Kidney epithelial cell (primary cell): Measurements from ENCODE around the gene ARHGAP24. TPM values are rescaled to one million over a fixed set of nuclear protein-coding genes. Genes with fewer than 3 reads are reported as not detected.

Experiments
- DNase-seq: peaks from one replicate; pipeline ENCODE4 v3.0.0-alpha.2; 2010; ENCODE audit warnings: low read depth
- H3K27me3 ChIP-seq: 2 replicates; pipeline ENCODE4 v1.6.0; 2011; ENCODE audit warnings: low read length; ENCODE audit not compliant: control insufficient read depth, insufficient read depth
- H3K36me3 ChIP-seq: 2 replicates; pipeline ENCODE4 v1.5.1; 2011; ENCODE audit warnings: low read length; ENCODE audit not compliant: control insufficient read depth, insufficient read depth
- H3K4me3 ChIP-seq: 2 replicates; pipeline ENCODE4 v1.5.1; 2011; ENCODE audit warnings: low read depth, mild to moderate bottlenecking, control low read depth, low read length
- total RNA-seq: library from RNA; depleted of rRNA; stranded (reverse); fragments of >200 nt; gene quantifications from 2 replicates; pipeline ENCODE4 v1.2.3, GENCODE V29; 2015
- TF ChIP-seq, protein P1 (sequence below): IDR thresholded peaks from 2 replicates; pipeline ENCODE4 v1.5.1; 2011; ENCODE audit warnings: mild to moderate bottlenecking, moderate library complexity, low read length, control low read depth, inconsistent platforms; ENCODE audit not compliant: insufficient read depth, poor library complexity, severe bottlenecking

The ARHGAP24 gene
- total RNA-seq, 1 donor from 2014 or later = 9.6 TPM

DNA sequence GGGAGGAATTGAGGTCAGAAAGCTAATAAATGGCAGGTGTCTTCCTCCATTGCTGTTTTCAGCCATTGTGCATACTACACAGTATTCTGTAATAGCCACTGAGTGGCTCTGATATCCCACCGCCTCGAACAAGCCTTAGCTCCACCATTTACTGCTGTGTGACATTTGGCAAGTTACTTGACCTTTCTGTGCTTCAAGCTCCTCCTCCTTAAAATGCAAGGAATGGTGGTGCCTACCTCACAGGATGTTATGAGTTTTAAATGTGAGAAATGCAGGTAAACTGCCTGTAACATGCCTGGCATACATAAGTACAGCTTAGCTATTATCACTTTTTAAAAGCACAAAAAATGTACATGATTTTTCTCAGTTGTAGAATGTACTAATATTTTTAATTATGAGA is 464.0 kb downstream of the ARHGAP24 start:
- Histone ChIP-seq H3K4me3 (no peak overlapping the region), H3K27me3 (no peaks in the 10 kb centered on the region), H3K36me3 (no peaks in the 10 kb centered on the region)
- TF ChIP-seq, protein P1, sequence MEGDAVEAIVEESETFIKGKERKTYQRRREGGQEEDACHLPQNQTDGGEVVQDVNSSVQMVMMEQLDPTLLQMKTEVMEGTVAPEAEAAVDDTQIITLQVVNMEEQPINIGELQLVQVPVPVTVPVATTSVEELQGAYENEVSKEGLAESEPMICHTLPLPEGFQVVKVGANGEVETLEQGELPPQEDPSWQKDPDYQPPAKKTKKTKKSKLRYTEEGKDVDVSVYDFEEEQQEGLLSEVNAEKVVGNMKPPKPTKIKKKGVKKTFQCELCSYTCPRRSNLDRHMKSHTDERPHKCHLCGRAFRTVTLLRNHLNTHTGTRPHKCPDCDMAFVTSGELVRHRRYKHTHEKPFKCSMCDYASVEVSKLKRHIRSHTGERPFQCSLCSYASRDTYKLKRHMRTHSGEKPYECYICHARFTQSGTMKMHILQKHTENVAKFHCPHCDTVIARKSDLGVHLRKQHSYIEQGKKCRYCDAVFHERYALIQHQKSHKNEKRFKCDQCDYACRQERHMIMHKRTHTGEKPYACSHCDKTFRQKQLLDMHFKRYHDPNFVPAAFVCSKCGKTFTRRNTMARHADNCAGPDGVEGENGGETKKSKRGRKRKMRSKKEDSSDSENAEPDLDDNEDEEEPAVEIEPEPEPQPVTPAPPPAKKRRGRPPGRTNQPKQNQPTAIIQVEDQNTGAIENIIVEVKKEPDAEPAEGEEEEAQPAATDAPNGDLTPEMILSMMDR = no peak
- no peak for DNase-seq

DNA sequence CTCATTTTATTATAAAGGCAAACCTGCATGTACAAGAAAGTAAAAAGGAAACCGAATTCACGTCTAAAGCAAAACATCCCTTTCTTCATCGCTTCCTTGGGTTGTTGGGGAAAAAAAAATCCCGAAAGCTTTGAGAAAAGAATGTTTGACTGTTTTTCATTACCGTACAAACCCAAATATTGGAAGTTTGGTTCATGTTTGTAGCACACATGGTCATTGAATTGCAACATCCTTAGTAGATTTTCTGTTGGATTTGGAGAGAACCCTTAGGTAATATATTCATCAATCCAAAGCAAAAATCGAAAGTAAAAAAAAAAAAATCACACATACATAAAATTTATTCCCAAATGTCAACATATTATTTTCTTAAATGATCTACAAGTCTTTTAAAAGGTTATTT is 464.6 kb downstream of the ARHGAP24 start:
- Histone ChIP-seq H3K4me3 (no peak overlapping the region), H3K36me3 (no peaks in the 10 kb centered on the region), H3K27me3 (no peaks in the 10 kb centered on the region)
- DNase-seq = no peak
- TF ChIP-seq, protein P1 = no peak

DNA sequence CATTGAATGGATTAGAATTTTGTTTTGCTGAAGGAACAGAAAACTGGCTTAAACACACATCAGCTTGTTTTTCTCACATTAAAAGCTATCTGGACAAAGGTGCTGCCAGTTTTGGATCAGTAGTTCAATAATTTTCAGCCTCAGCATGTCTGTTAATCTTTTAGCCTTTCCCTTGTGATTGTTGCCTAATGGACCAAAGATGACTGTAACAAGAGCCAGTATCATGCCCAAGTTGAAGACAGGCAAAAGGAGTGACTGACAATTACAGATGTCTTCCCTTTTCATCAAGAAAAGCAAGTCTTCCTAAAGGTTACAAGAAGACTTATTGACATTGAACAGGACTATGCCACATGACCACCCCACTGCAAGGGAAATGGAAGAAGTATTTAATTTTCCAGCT is 465.2 kb downstream of the ARHGAP24 start:
- Histone ChIP-seq H3K27me3 (no peaks in the 10 kb centered on the region), H3K4me3 (no peak overlapping the region), H3K36me3 (no peaks in the 10 kb centered on the region)
- TF ChIP-seq, protein P1 = no peak
- no peak for DNase-seq

DNA sequence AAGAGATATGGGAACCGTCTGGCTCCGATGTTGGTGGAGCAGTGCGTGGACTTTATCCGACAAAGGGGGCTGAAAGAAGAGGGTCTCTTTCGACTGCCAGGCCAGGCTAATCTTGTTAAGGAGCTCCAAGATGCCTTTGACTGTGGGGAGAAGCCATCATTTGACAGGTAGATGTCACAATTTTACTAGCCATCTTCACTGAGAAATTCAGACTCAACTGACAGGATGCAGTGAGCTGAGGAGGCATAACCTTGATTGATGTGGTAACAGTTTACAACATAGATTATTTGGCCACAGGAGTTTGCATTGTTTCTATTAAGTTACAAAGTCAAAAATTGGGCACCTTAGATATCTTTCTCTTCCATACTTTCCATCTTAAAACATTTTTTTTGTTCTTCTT is 467.2 kb downstream of the ARHGAP24 start:
- Histone ChIP-seq H3K36me3 (no peaks in the 10 kb centered on the region), H3K4me3 (no peak overlapping the region), H3K27me3 (no peaks in the 10 kb centered on the region)
- TF ChIP-seq, protein P1 = no peak
- DNase-seq = no peak

DNA sequence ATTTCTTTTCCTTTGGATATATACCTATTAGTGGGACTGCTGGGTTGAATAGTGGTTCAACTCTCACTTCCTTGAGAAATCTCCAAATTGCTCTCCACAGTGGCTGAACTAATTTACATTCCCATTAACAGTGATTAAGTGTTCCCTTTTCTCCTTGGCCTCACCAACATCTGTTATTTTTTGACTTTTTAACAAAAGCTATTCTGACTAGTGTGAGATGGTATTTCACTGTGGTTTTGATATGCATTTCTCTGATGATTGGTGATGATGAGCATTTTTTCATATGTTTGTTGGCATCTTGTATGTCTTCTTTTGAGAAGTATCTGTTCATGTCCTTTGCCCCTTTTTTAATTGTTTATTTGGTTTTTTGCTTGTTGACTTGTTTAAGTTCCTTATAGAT is 471.9 kb downstream of the ARHGAP24 start:
- no peaks in the 10 kb centered on the region for H3K27me3 ChIP-seq
- TF ChIP-seq, protein P1 = no peak
- no peak overlapping the region for H3K4me3 ChIP-seq
- no peak for DNase-seq
- H3K36me3 ChIP-seq = no peaks in the 10 kb centered on the region

DNA sequence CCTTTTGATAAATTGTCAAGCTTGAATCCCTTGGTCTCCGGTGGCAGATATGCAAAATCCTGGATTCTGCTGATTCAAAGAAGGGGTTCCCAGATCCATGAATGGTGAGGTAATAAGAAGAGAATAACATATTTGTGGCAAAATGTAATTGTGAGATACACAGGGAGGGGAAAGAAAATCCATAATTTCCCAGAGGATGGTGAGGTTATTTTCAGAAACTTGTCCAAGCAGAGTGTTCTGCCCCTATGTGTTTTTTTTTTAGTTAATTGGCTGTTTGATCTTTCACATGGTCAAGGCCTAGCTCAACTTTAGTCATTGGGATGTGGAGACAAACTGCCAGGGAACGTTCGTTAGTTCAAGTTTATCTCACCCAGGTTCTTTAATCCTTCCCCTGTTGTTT is 476.1 kb downstream of the ARHGAP24 start:
- TF ChIP-seq, protein P1 = no peak

More for the DNA sequence above, 476.1 kb downstream of the ARHGAP24 start:
- Histone ChIP-seq H3K4me3 (no peak overlapping the region), H3K27me3 (no peaks in the 10 kb centered on the region), H3K36me3 (no peaks in the 10 kb centered on the region)
- no peak for DNase-seq
